Peyer's patch (tissue), 4 donors: Measurements from ENCODE around the gene MSI2.
"Not testable (repeated sequence)": the region's sequence is repeated elsewhere in the genome, so short reads cannot be mapped to it uniquely, and the experiment has no call there.

Experiments
- POLR2A ChIP-seq, 2 donors: fragments of 450-650 bp; IDR thresholded peaks; one replicate each; pipeline ENCODE4 v1.5.1; 2017; ENCODE audit warnings: antibody characterized with exemption in 2 of 2, mild to moderate bottlenecking in 2 of 2, moderate library complexity in 2 of 2
- TF ChIP-seq, protein P1 (sequence below), 6 experiments: fragments of 450-650 bp in 4 of 6; fragments of 200-600 bp in 2 of 6; sonication (generic) in 1 of 6; IDR thresholded peaks; one replicate each; pipeline ENCODE4 v1.5.1; 2017 to 2019; ENCODE audit warnings: antibody characterized with exemption in 6 of 6, mild to moderate bottlenecking in 3 of 6, moderate library complexity in 1 of 6

- TF ChIP-seq, protein P1, sequence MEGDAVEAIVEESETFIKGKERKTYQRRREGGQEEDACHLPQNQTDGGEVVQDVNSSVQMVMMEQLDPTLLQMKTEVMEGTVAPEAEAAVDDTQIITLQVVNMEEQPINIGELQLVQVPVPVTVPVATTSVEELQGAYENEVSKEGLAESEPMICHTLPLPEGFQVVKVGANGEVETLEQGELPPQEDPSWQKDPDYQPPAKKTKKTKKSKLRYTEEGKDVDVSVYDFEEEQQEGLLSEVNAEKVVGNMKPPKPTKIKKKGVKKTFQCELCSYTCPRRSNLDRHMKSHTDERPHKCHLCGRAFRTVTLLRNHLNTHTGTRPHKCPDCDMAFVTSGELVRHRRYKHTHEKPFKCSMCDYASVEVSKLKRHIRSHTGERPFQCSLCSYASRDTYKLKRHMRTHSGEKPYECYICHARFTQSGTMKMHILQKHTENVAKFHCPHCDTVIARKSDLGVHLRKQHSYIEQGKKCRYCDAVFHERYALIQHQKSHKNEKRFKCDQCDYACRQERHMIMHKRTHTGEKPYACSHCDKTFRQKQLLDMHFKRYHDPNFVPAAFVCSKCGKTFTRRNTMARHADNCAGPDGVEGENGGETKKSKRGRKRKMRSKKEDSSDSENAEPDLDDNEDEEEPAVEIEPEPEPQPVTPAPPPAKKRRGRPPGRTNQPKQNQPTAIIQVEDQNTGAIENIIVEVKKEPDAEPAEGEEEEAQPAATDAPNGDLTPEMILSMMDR (IDR thresholded peaks at IDR 0.05): not testable (repeated sequence)
- TF ChIP-seq POLR2A (IDR thresholded peaks at IDR 0.05): not testable (repeated sequence)
These were observed 33.9 kb upstream of the MSI2 start for GRCh38 chr17:57222422-57222821.
